Activated CD8-positive, alpha-beta memory T cell treated with anti-CD3 and anti-CD28 coated beads for 36 hours (primary cell): ENCODE data around the gene NOS1AP. TPM values are rescaled to one million over a fixed set of nuclear protein-coding genes. Genes with fewer than 3 reads are reported as not detected.
"Not testable (repeated sequence)": the region's sequence is repeated elsewhere in the genome, so short reads cannot be mapped to it uniquely, and the experiment has no call there.

ENCODE experiments used
- CTCF ChIA-PET: fragments of 350-600 bp; sonication (Branson Sonifier 250); formaldehyde crosslinking; loops from one replicate; lab custom pipeline; 2021; ENCODE audit warnings: antibody characterized with exemption; lab: Charles Lee
- POLR2A ChIA-PET: fragments of 350-600 bp; sonication (Branson Sonifier 250); formaldehyde crosslinking; loops from one replicate; lab custom pipeline; 2021; ENCODE audit warnings: antibody characterized with exemption; lab: Charles Lee
- total RNA-seq, 2 experiments: library from RNA; stranded (reverse); gene quantifications; one replicate each; pipeline ENCODE4 v1.2.3, GENCODE V29; 2021

NOS1AP gene
- total RNA-seq, 2 experiments from 2014 or later = 0.04 to 0.13 TPM

- ChIA-PET CTCF (no interaction called here), POLR2A (no interaction called here)
Observed at GRCh38 chr1:162396201-162396906, 326.9 kb downstream of the NOS1AP start.

- ChIA-PET CTCF (no interaction called here), POLR2A (no interaction called here)
Observed at GRCh38 chr1:162397039-162397448, 327.6 kb downstream of the NOS1AP start.

GRCh38 chr1:162397943-162398560 is 328.6 kb downstream of the NOS1AP start:
- ChIA-PET POLR2A (no interaction called here), CTCF (no interaction called here)

GRCh38 chr1:162398999-162399580 is 329.6 kb downstream of the NOS1AP start:
- ChIA-PET POLR2A (no interaction called here), CTCF (interaction anchor here (0.6 kb wide), 1 partner anchor 232 kb away, joined by 3 read pairs; no protein-coding TSS in a partner anchor)

- CTCF ChIA-PET = no interaction called here
- POLR2A ChIA-PET = no interaction called here
Observed at GRCh38 chr1:162400790-162401355, 331.4 kb downstream of the NOS1AP start.

GRCh38 chr1:162404550-162405160 is 335.2 kb downstream of the NOS1AP start:
- POLR2A ChIA-PET = no interaction called here
- CTCF ChIA-PET = no interaction called here

- CTCF ChIA-PET = no interaction called here
- POLR2A ChIA-PET = no interaction called here
Observed at GRCh38 chr1:162405800-162406199, 336.3 kb downstream of the NOS1AP start.

- CTCF ChIA-PET = no interaction called here
- POLR2A ChIA-PET = no interaction called here
Observed at GRCh38 chr1:162406811-162407210, 337.3 kb downstream of the NOS1AP start.

- ChIA-PET POLR2A (no interaction called here), CTCF (interaction anchor here (1.2 kb wide), 1 partner anchor 351 kb away, joined by 3 read pairs; no protein-coding TSS in a partner anchor)
Observed at GRCh38 chr1:162407539-162407938, 338.0 kb downstream of the NOS1AP start.

- ChIA-PET CTCF (no interaction called here), POLR2A (no interaction called here)
Observed at GRCh38 chr1:162412002-162412401, 342.5 kb downstream of the NOS1AP start, which contains the start of gene SH2D1B. Gene SH2D1B, minus strand, starts transcription at chr1:162412136. Its CDS starts 120 bp downstream, at chr1:162412016.

- POLR2A ChIA-PET = no interaction called here
- CTCF ChIA-PET = no interaction called here
Observed at GRCh38 chr1:162416215-162416614, 346.7 kb downstream of the NOS1AP start.

- CTCF ChIA-PET = no interaction called here
- POLR2A ChIA-PET = no interaction called here
Observed at GRCh38 chr1:162416909-162417308, 347.4 kb downstream of the NOS1AP start.

GRCh38 chr1:162417650-162418049 is 348.2 kb downstream of the NOS1AP start:
- ChIA-PET POLR2A (no interaction called here), CTCF (no interaction called here)

GRCh38 chr1:162418584-162418983 is 349.1 kb downstream of the NOS1AP start:
- CTCF ChIA-PET, POLR2A ChIA-PET: not testable (repeated sequence)

GRCh38 chr1:162419450-162419931 is 350.0 kb downstream of the NOS1AP start:
- CTCF ChIA-PET, POLR2A ChIA-PET: not testable (repeated sequence)

Other genes starting within 250 kb of the NOS1AP start
- gene OLFML2B, start 45.8 kb upstream of the NOS1AP start, total RNA-seq = not detected